ENCODE measurements around the gene NTM. TPM values are rescaled to one million over a fixed set of nuclear protein-coding genes. Genes with fewer than 3 reads are reported as not detected.

The NTM gene
- polyA plus RNA-seq, 1 donor (not counting 4 experiments of a cell fraction or from before 2014, with no cell fraction given), result 47.9 TPM

GRCh38 chr11:132123449-132123848 is 753.0 kb downstream of the NTM start:
- Histone ChIP-seq H3K27me3 (ENCODE audit: control insufficient read depth, extremely low read depth, insufficient read depth, low read length) (no peaks in the 10 kb centered on the region), H3K9me1 (ENCODE audit: control insufficient read depth, extremely low read depth, insufficient read depth, low read length) (no peaks in the 10 kb centered on the region), H3K9ac (ENCODE audit: control insufficient read depth, extremely low read depth, insufficient read depth, low read length) (no peak overlapping the region), H2AFZ (ENCODE audit: control insufficient read depth, low read length) (no peak overlapping the region), H3K27ac (ENCODE audit: control insufficient read depth, insufficient read depth, low read length) (no peak overlapping the region), H3K9me3 (ENCODE audit: control insufficient read depth, low read depth, low read length) (no peaks in the 10 kb centered on the region), H3K4me2 (ENCODE audit: control insufficient read depth, extremely low read depth, insufficient read depth, low read depth, low read length) (no peak overlapping the region), H3K4me1 (ENCODE audit: control insufficient read depth, extremely low read depth, insufficient read depth, low read length) (peaks cover 17% of the 10 kb centered on the region), H3K79me2 (ENCODE audit: control insufficient read depth, insufficient read depth, low read length) (peaks cover 3% of the 10 kb centered on the region), H3K4me3 (ENCODE audit: control insufficient read depth in 2 of 3, extremely low read depth in 1 of 3, insufficient read depth in 2 of 3, low read depth in 1 of 3, low read length in 3 of 3) (no peak overlapping the region), H3K36me3 (ENCODE audit: control insufficient read depth in 2 of 2, extremely low read depth in 1 of 2, insufficient read depth in 2 of 2, low read length in 2 of 2) (no peaks in the 10 kb centered on the region), H4K20me1 (ENCODE audit: control insufficient read depth, extremely low read depth, insufficient read depth, low read length) (no peaks in the 10 kb centered on the region)
- DNase-seq (ENCODE audit: low read depth, low spot score) (no peak), FAIRE-seq (no peak)
- dilution Hi-C loops (cut with MboI; ENCODE audit: extremely low pct_ligation_motif_present, low sequenced_read_pairs), result no loop called here
- TF ChIP-seq EZH2 (IDR thresholded peaks at IDR 0.05; ENCODE audit: low read length) (no peak), CTCF (optimal IDR thresholded peaks at IDR 0.05 in 1 of 3, IDR thresholded peaks at IDR 0.05 in 1 of 3, conservative IDR thresholded peaks at IDR 0.05 in 1 of 3; ENCODE audit: extremely low read depth in 1 of 3, insufficient read depth in 2 of 3, low read length in 3 of 3) (no peak)

- H3K4me3 ChIP-seq (ENCODE audit: control insufficient read depth in 2 of 3, extremely low read depth in 1 of 3, insufficient read depth in 2 of 3, low read depth in 1 of 3, low read length in 3 of 3), result no peak overlapping the region
- no peak overlapping the region for H3K4me2 ChIP-seq (ENCODE audit: control insufficient read depth, extremely low read depth, insufficient read depth, low read depth, low read length)
- H4K20me1 ChIP-seq (ENCODE audit: control insufficient read depth, extremely low read depth, insufficient read depth, low read length), result no peaks in the 10 kb centered on the region
- H2AFZ ChIP-seq (ENCODE audit: control insufficient read depth, low read length), result no peak overlapping the region
- DNase-seq (ENCODE audit: low read depth, low spot score) (no peak), FAIRE-seq (no peak)
- H3K9me3 ChIP-seq (ENCODE audit: control insufficient read depth, low read depth, low read length), result no peaks in the 10 kb centered on the region
- no peaks in the 10 kb centered on the region for H3K9me1 ChIP-seq (ENCODE audit: control insufficient read depth, extremely low read depth, insufficient read depth, low read length)
- no peak overlapping the region for H3K27ac ChIP-seq (ENCODE audit: control insufficient read depth, insufficient read depth, low read length)
- no peak overlapping the region for H3K9ac ChIP-seq (ENCODE audit: control insufficient read depth, extremely low read depth, insufficient read depth, low read length)
- H3K27me3 ChIP-seq (ENCODE audit: control insufficient read depth, extremely low read depth, insufficient read depth, low read length), result no peaks in the 10 kb centered on the region
- dilution Hi-C loops (cut with MboI; ENCODE audit: extremely low pct_ligation_motif_present, low sequenced_read_pairs), result no loop called here
- peaks cover 17% of the 10 kb centered on the region for H3K4me1 ChIP-seq (ENCODE audit: control insufficient read depth, extremely low read depth, insufficient read depth, low read length)
- H3K79me2 ChIP-seq (ENCODE audit: control insufficient read depth, insufficient read depth, low read length), result peaks cover 3% of the 10 kb centered on the region
- H3K36me3 ChIP-seq (ENCODE audit: control insufficient read depth in 2 of 2, extremely low read depth in 1 of 2, insufficient read depth in 2 of 2, low read length in 2 of 2), result no peaks in the 10 kb centered on the region
- TF ChIP-seq EZH2 (IDR thresholded peaks at IDR 0.05; ENCODE audit: low read length) (no peak), CTCF (optimal IDR thresholded peaks at IDR 0.05 in 1 of 3, IDR thresholded peaks at IDR 0.05 in 1 of 3, conservative IDR thresholded peaks at IDR 0.05 in 1 of 3; ENCODE audit: extremely low read depth in 1 of 3, insufficient read depth in 2 of 3, low read length in 3 of 3) (peak in 2 of 3 experiments; percentile 19 to 32)
These were observed 753.7 kb downstream of the NTM start for GRCh38 chr11:132123854-132124835.
